Neural cell (in vitro differentiated cells): ENCODE measurements around the gene LOXHD1. TPM values are rescaled to one million over a fixed set of nuclear protein-coding genes. Genes with fewer than 3 reads are reported as not detected.

ENCODE experiments used
- H2AFZ ChIP-seq: fragments of 200-600, 300-800 bp; sonication (generic), shearing (Covaris generic); 2 replicates; pipeline ENCODE4 v1.6.0; 2014; ENCODE audit warnings: low read depth, mild to moderate bottlenecking, antibody characterized with exemption, low read length, moderate library complexity
- H3F3A ChIP-seq: fragments of 200-600 bp; shearing (Covaris generic); 2 replicates; pipeline ENCODE4 v1.6.1; 2016; ENCODE audit warnings: mild to moderate bottlenecking, moderate library complexity, mixed read lengths, antibody characterized with exemption, low read length; ENCODE audit not compliant: insufficient read depth, poor library complexity, severe bottlenecking
- H3K27ac ChIP-seq: fragments of 200-600, 300-800 bp; sonication (generic), shearing (Covaris generic); 2 replicates; pipeline ENCODE4 v1.5.1; 2014; ENCODE audit warnings: mild to moderate bottlenecking, low read length, moderate library complexity
- H3K27me3 ChIP-seq: fragments of 300-800, 200-600 bp; sonication (generic), shearing (Covaris generic); 2 replicates; pipeline ENCODE4 v1.6.0; 2014; ENCODE audit warnings: mild to moderate bottlenecking, low read depth, low read length, moderate library complexity; ENCODE audit not compliant: insufficient read depth
- H3K36me3 ChIP-seq: fragments of 300-800, 200-600 bp; sonication (generic), shearing (Covaris generic); 2 replicates; pipeline ENCODE4 v1.5.1; 2014; ENCODE audit warnings: mild to moderate bottlenecking, antibody characterized with exemption, low read length, moderate library complexity; ENCODE audit not compliant: insufficient read depth
- H3K4me2 ChIP-seq: fragments of 300-800, 200-600 bp; sonication (generic), shearing (Covaris generic); 2 replicates; pipeline ENCODE4 v1.6.0; 2014; ENCODE audit warnings: mild to moderate bottlenecking, low read length
- H3K4me3 ChIP-seq: fragments of 300-800, 200-600 bp; sonication (generic), shearing (Covaris generic); 2 replicates; pipeline ENCODE4 v1.5.1; 2014; ENCODE audit warnings: mild to moderate bottlenecking, low read length, moderate library complexity
- H3K79me2 ChIP-seq: fragments of 200-600 bp; shearing (Covaris generic); replicated peaks from 2 replicates; pipeline ENCODE4 v1.6.0; 2014; ENCODE audit warnings: mild to moderate bottlenecking, low read length, moderate library complexity; ENCODE audit not compliant: insufficient read depth
- H3K9ac ChIP-seq: fragments of 300-800, 200-600 bp; sonication (generic), shearing (Covaris generic); 2 replicates; pipeline ENCODE4 v1.6.1; 2016; ENCODE audit warnings: mild to moderate bottlenecking, low read length, mixed read lengths
- H3K9me2 ChIP-seq: fragments of 200-600 bp; shearing (Covaris generic); 2 replicates; pipeline ENCODE4 v1.6.1; 2016; ENCODE audit warnings: mild to moderate bottlenecking, low read length, mixed read lengths; ENCODE audit not compliant: insufficient read depth
- H3K9me3 ChIP-seq: fragments of 200-600, 300-800 bp; sonication (generic), shearing (Covaris generic); 2 replicates; pipeline ENCODE4 v1.6.1; 2016; ENCODE audit warnings: mild to moderate bottlenecking, mixed run types, low read length, moderate library complexity, mixed read lengths
- H4K20me1 ChIP-seq: fragments of 200-600 bp; shearing (Covaris generic); 2 replicates; pipeline ENCODE4 v1.6.1; 2016; ENCODE audit warnings: mild to moderate bottlenecking, mixed run types; ENCODE audit not compliant: insufficient read depth
- CTCF ChIP-seq: fragments of 450-650 bp; IDR thresholded peaks from 2 replicates; pipeline ENCODE4 v1.5.1; 2014; ENCODE audit warnings: antibody characterized with exemption, mild to moderate bottlenecking, moderate library complexity; ENCODE audit not compliant: poor library complexity, severe bottlenecking
- EP300 ChIP-seq: fragments of 450-650 bp; conservative IDR thresholded peaks from 2 replicates; pipeline ENCODE4 v1.6.1; 2014; ENCODE audit warnings: antibody characterized with exemption, mild to moderate bottlenecking, moderate library complexity; ENCODE audit not compliant: poor library complexity, severe bottlenecking
- EZH2 ChIP-seq: fragments of 200-600, 300-800 bp; shearing (Covaris generic), sonication (generic); IDR thresholded peaks from 2 replicates; pipeline ENCODE4 v1.6.1; 2014; ENCODE audit warnings: antibody characterized with exemption, low read length, borderline replicate concordance, mild to moderate bottlenecking; ENCODE audit not compliant: insufficient read depth, poor library complexity, severe bottlenecking
- MXI1 ChIP-seq: fragments of 450-650 bp; conservative IDR thresholded peaks from 2 replicates; pipeline ENCODE4 v1.6.1; 2014; ENCODE audit warnings: antibody characterized with exemption, mild to moderate bottlenecking; ENCODE audit not compliant: poor library complexity, severe bottlenecking
- POLR2AphosphoS5 ChIP-seq: IDR thresholded peaks from 2 replicates; pipeline ENCODE4 v1.6.1; 2012
- RAD21 ChIP-seq: fragments of 450-650 bp; conservative IDR thresholded peaks from 2 replicates; pipeline ENCODE4 v1.6.1; 2014; ENCODE audit warnings: antibody characterized with exemption, mild to moderate bottlenecking, moderate library complexity
- REST ChIP-seq: IDR thresholded peaks from 2 replicates; pipeline ENCODE4 v1.6.1; 2012; ENCODE audit warnings: borderline replicate concordance
- SMC3 ChIP-seq: fragments of 450-650 bp; conservative IDR thresholded peaks from 2 replicates; pipeline ENCODE4 v1.6.1; 2014; ENCODE audit warnings: antibody characterized with exemption, mild to moderate bottlenecking, moderate library complexity; ENCODE audit not compliant: poor library complexity
- TAF1 ChIP-seq: IDR thresholded peaks from 2 replicates; pipeline ENCODE4 v1.6.1; 2012; ENCODE audit warnings: low read depth
- polyA plus RNA-seq: library from polyadenylated mRNA; depleted of rRNA; stranded (reverse); fragments of >200 nt; gene quantifications from 2 replicates; pipeline ENCODE4 v1.2.3, GENCODE V29; 2014

The LOXHD1 gene
- polyA plus RNA-seq, 1 donor from 2014 or later: not detected

GRCh38 chr18:46436621-46437020, 220.4 kb downstream of the LOXHD1 start:
- no peak overlapping the region for H2AFZ ChIP-seq
- no peak overlapping the region for H3K9ac ChIP-seq
- H4K20me1 ChIP-seq: no peaks in the 10 kb centered on the region
- no peak overlapping the region for H3K4me3 ChIP-seq
- no peaks in the 10 kb centered on the region for H3K9me2 ChIP-seq
- H3K27ac ChIP-seq: no peak overlapping the region
- TF ChIP-seq POLR2AphosphoS5: no peak
- TF ChIP-seq CTCF: no peak
- no peak for TF ChIP-seq SMC3
- no peak for TF ChIP-seq TAF1
- TF ChIP-seq MXI1: no peak
- no peak for TF ChIP-seq EP300
- TF ChIP-seq REST: no peak
- no peak for TF ChIP-seq EZH2
- TF ChIP-seq RAD21: no peak
- H3F3A ChIP-seq: no peaks in the 10 kb centered on the region
- H3K4me2 ChIP-seq: no peak overlapping the region
- no peaks in the 10 kb centered on the region for H3K27me3 ChIP-seq
- no peaks in the 10 kb centered on the region for H3K9me3 ChIP-seq
- H3K79me2 ChIP-seq: no peaks in the 10 kb centered on the region
- no peaks in the 10 kb centered on the region for H3K36me3 ChIP-seq

GRCh38 chr18:46435031-46435430, 222.0 kb downstream of the LOXHD1 start:
- TF ChIP-seq SMC3: no peak
- TF ChIP-seq RAD21: no peak
- no peak for TF ChIP-seq EP300
- TF ChIP-seq MXI1: no peak
- no peak for TF ChIP-seq REST
- no peak for TF ChIP-seq TAF1
- TF ChIP-seq POLR2AphosphoS5: no peak
- no peak for TF ChIP-seq CTCF
- TF ChIP-seq EZH2: no peak
- no peak overlapping the region for H3K4me2 ChIP-seq

More at GRCh38 chr18:46435031-46435430, 222.0 kb downstream of the LOXHD1 start:
- Histone ChIP-seq H3K27me3 (no peaks in the 10 kb centered on the region), H2AFZ (no peak overlapping the region), H3K4me3 (no peak overlapping the region), H3K27ac (no peak overlapping the region), H3K9ac (no peak overlapping the region), H3K79me2 (no peaks in the 10 kb centered on the region), H3K9me2 (no peaks in the 10 kb centered on the region), H3K9me3 (no peaks in the 10 kb centered on the region), H3K36me3 (no peaks in the 10 kb centered on the region), H3F3A (no peaks in the 10 kb centered on the region), H4K20me1 (no peaks in the 10 kb centered on the region)
